Nucleus accumbens (tissue), 56 donors: Measurements from ENCODE around the gene CSRNP3.
A peak's percentile ranks its signal among the peaks of the same experiment; 100 is the strongest.
"Not testable (repeated sequence)": the region's sequence is repeated elsewhere in the genome, so short reads cannot be mapped to it uniquely, and the experiment has no call there.

Experiments
- DNase-seq, 56 donors: peaks; one replicate each; lab custom pipeline; 2025; lab: John Stamatoyannopoulos, UW

CSRNP3 gene

GRCh38 chr2:165582863-165583506, 113.5 kb downstream of the CSRNP3 start:
- DNase-seq = peak in 4 of 56 donors; percentile 1 to 10 (median 5)

- no peak for DNase-seq
Observed at GRCh38 chr2:165584126-165584654, 114.7 kb downstream of the CSRNP3 start.

GRCh38 chr2:165586019-165586418, 116.5 kb downstream of the CSRNP3 start:
- no peak for DNase-seq

- DNase-seq = no peak
Observed at GRCh38 chr2:165587335-165587938, 117.9 kb downstream of the CSRNP3 start.

GRCh38 chr2:165590999-165591398, 121.5 kb downstream of the CSRNP3 start:
- DNase-seq = not testable (repeated sequence)

- DNase-seq = no peak
Observed at GRCh38 chr2:165593081-165593480, 123.6 kb downstream of the CSRNP3 start.

- no peak for DNase-seq
Observed at GRCh38 chr2:165594231-165594934, 124.9 kb downstream of the CSRNP3 start.

- DNase-seq = no peak
Observed at GRCh38 chr2:165594935-165595255, 125.4 kb downstream of the CSRNP3 start.

- no peak for DNase-seq
Observed at GRCh38 chr2:165596788-165597187, 127.3 kb downstream of the CSRNP3 start.

- no peak for DNase-seq
Observed at GRCh38 chr2:165601065-165601830, 131.8 kb downstream of the CSRNP3 start.

- DNase-seq = no peak
Observed at GRCh38 chr2:165601928-165602521, 132.5 kb downstream of the CSRNP3 start.

- DNase-seq = peak in 5 of 56 donors; percentile 14 to 56 (median 23)
Observed at GRCh38 chr2:165609672-165610071, 140.2 kb downstream of the CSRNP3 start.

- DNase-seq = no peak
Observed at GRCh38 chr2:165610591-165611029, 141.1 kb downstream of the CSRNP3 start.

GRCh38 chr2:165617741-165618481, 148.4 kb downstream of the CSRNP3 start:
- DNase-seq = peak in 1 of 56 donors; percentile 1

GRCh38 chr2:165618806-165619205, 149.3 kb downstream of the CSRNP3 start:
- DNase-seq = no peak

- DNase-seq = peak in 1 of 56 donors; percentile 5
Observed at GRCh38 chr2:165621086-165621560, 151.6 kb downstream of the CSRNP3 start.

- no peak for DNase-seq
Observed at GRCh38 chr2:165623161-165623560, 153.7 kb downstream of the CSRNP3 start.

GRCh38 chr2:165623783-165624469, 154.4 kb downstream of the CSRNP3 start:
- no peak for DNase-seq

GRCh38 chr2:165624470-165624800, 154.9 kb downstream of the CSRNP3 start:
- no peak for DNase-seq
